Esophagus squamous epithelium (tissue), 5 donors: ENCODE data around the gene MGMT. TPM values are rescaled to one million over a fixed set of nuclear protein-coding genes. Genes with fewer than 3 reads are reported as not detected.

ENCODE experiments used
- DNase-seq: peaks from one replicate; lab custom pipeline; 2025; lab: John Stamatoyannopoulos, UW
- H3K27ac ChIP-seq, 4 donors: fragments of 200-600 bp; sonication (generic); one replicate each; pipeline ENCODE4 v1.5.1; 2016 to 2019; ENCODE audit warnings: mild to moderate bottlenecking in 1 of 4
- H3K27me3 ChIP-seq, 4 donors: fragments of 200-600 bp; sonication (generic); 1 replicate in 3 of 4; 2 replicates in 1 of 4; pipeline versions ENCODE4 v1.5.1 to v1.6.0; 2017 to 2021; ENCODE audit warnings: antibody characterized with exemption in 1 of 4
- H3K36me3 ChIP-seq, 3 donors: fragments of 200-600 bp; sonication (generic); one replicate each; pipeline ENCODE4 v1.5.1; 2016 to 2019
- H3K4me1 ChIP-seq, 3 donors: fragments of 200-600 bp; sonication (generic); one replicate each; pipeline ENCODE4 v1.5.1; 2017 to 2019
- H3K4me3 ChIP-seq, 4 donors: fragments of 200-600 bp; sonication (generic); 1 replicate in 3 of 4; 2 replicates in 1 of 4; pipeline ENCODE4 v1.5.1; 2016 to 2019; ENCODE audit warnings: mild to moderate bottlenecking in 2 of 4, moderate library complexity in 1 of 4
- H3K9me3 ChIP-seq, 3 donors: fragments of 200-600 bp; sonication (generic); one replicate each; pipeline ENCODE4 v1.5.1; 2016 to 2019
- CTCF ChIP-seq, 6 experiments: fragments of 450-650 bp in 4 of 6; fragments of 200-600 bp in 2 of 6; sonication (generic) in 2 of 6; IDR thresholded peaks; one replicate each; pipeline ENCODE4 v1.5.1; 2016 to 2019; ENCODE audit warnings: antibody characterized with exemption in 6 of 6, mild to moderate bottlenecking in 4 of 6, moderate library complexity in 4 of 6
- POLR2A ChIP-seq, 4 donors: fragments of 450-650 bp; IDR thresholded peaks; one replicate each; pipeline ENCODE4 v1.6.1; 2017; ENCODE audit warnings: antibody characterized with exemption in 4 of 4, mild to moderate bottlenecking in 4 of 4, moderate library complexity in 3 of 4
- WGBS, 2 donors: methylation state at CpG; one replicate each; pipeline ENCODE4 v1.1.5; 2018; 5-methylcytosine and 5-hydroxymethylcytosine counted together
- intact Hi-C: fragments of 100-400 bp; cut with DNase I; formaldehyde crosslinking; loops from one replicate; pipeline ENCODE4 v1.15.0; 2022
- total RNA-seq, 4 donors: library from RNA; depleted of rRNA; stranded (reverse); fragments of >200 nt; gene quantifications; one replicate each; pipeline ENCODE4 v1.1.0, GENCODE V29; 2016
- donor health status: DM: yes; HTN: yes; CAD: no.

The MGMT gene
- total RNA-seq, 4 donors from 2014 or later, result 15.6 to 28.8 (median 18.4) TPM

- no peaks in the 10 kb centered on the region for H3K27me3 ChIP-seq
- DNase-seq, result no peak
- peaks cover 0 to 43% (median 30%) of the 10 kb centered on the region in 3 donors for H3K9me3 ChIP-seq
- no peak overlapping the region for H3K4me3 ChIP-seq
- no peaks in the 10 kb centered on the region for H3K4me1 ChIP-seq
- peaks cover 0 to 9% (median 0%) of the 10 kb centered on the region in 3 donors for H3K36me3 ChIP-seq
- 93 to 100% methylated on average over 1 of the region's 1 CpG for WGBS, 2 donors
- TF ChIP-seq POLR2A (IDR thresholded peaks at IDR 0.05) (no peak), CTCF (IDR thresholded peaks at IDR 0.05) (no peak)
- intact Hi-C loops, result no loop called here
- no peak overlapping the region for H3K27ac ChIP-seq
Measured at GRCh38 chr10:129481641-129482040, 14.6 kb downstream of the MGMT start.

GRCh38 chr10:129483430-129484010 lies 16.5 kb downstream of the MGMT start:
- no peak overlapping the region for H3K4me3 ChIP-seq

GRCh38 chr10:129486805-129487204 lies 19.8 kb downstream of the MGMT start:
- no peak overlapping the region for H3K4me3 ChIP-seq
- H3K4me1 ChIP-seq, result no peaks in the 10 kb centered on the region
- no peak overlapping the region for H3K27ac ChIP-seq
- DNase-seq, result no peak
- TF ChIP-seq POLR2A (IDR thresholded peaks at IDR 0.05) (no peak), CTCF (IDR thresholded peaks at IDR 0.05) (no peak)
- H3K27me3 ChIP-seq, result no peaks in the 10 kb centered on the region
- no peaks in the 10 kb centered on the region for H3K36me3 ChIP-seq
- WGBS, 2 donors, result 55 to 58% methylated on average over 3 of the region's 3 CpGs
- intact Hi-C loops, result no loop called here
- H3K9me3 ChIP-seq, result peaks cover 0 to 58% (median 44%) of the 10 kb centered on the region in 3 donors

More at GRCh38 chr10:129483430-129484010, 16.5 kb downstream of the MGMT start:
- H3K4me1 ChIP-seq, result no peaks in the 10 kb centered on the region
- H3K36me3 ChIP-seq, result no peaks in the 10 kb centered on the region
- peaks cover 0 to 43% (median 30%) of the 10 kb centered on the region in 3 donors for H3K9me3 ChIP-seq
- 87 to 96% methylated on average over 1 of the region's 1 CpG for WGBS, 2 donors
- intact Hi-C loops, result no loop called here
- no peak for DNase-seq
- no peak overlapping the region for H3K27ac ChIP-seq
- TF ChIP-seq CTCF (IDR thresholded peaks at IDR 0.05) (no peak), POLR2A (IDR thresholded peaks at IDR 0.05) (no peak)
- H3K27me3 ChIP-seq, result no peaks in the 10 kb centered on the region

- Histone ChIP-seq H3K27me3 (no peaks in the 10 kb centered on the region), H3K9me3 (peaks cover 0 to 46% (median 21%) of the 10 kb centered on the region in 3 donors), H3K4me3 (no peak overlapping the region), H3K36me3 (no peaks in the 10 kb centered on the region), H3K4me1 (peaks cover 0 to 6% (median 0%) of the 10 kb centered on the region in 3 donors), H3K27ac (no peak overlapping the region)
- 83 to 91% methylated on average over 5 of the region's 5 CpGs for WGBS, 2 donors
- TF ChIP-seq CTCF (IDR thresholded peaks at IDR 0.05) (no peak), POLR2A (IDR thresholded peaks at IDR 0.05) (no peak)
- intact Hi-C loops, result no loop called here
- DNase-seq, result no peak
Measured at GRCh38 chr10:129491123-129491734, 24.2 kb downstream of the MGMT start.

GRCh38 chr10:129494176-129494575 lies 27.1 kb downstream of the MGMT start:
- H3K4me1 ChIP-seq, result peaks cover 0 to 6% (median 0%) of the 10 kb centered on the region in 3 donors
- intact Hi-C loops, result no loop called here
- whole genome bisulfite sequencing, 2 donors, result 96 to 100% methylated on average over 2 to 3 of the region's 3 CpGs
- TF ChIP-seq CTCF (IDR thresholded peaks at IDR 0.05), result no peak
- TF ChIP-seq POLR2A (IDR thresholded peaks at IDR 0.05), result no peak
- DNase-seq, result no peak
- no peak overlapping the region for H3K27ac ChIP-seq
- peaks cover 0 to 46% (median 21%) of the 10 kb centered on the region in 3 donors for H3K9me3 ChIP-seq
- no peak overlapping the region for H3K4me3 ChIP-seq
- no peaks in the 10 kb centered on the region for H3K27me3 ChIP-seq
- H3K36me3 ChIP-seq, result peaks cover 0 to 8% (median 0%) of the 10 kb centered on the region in 3 donors
